SK-N-MC (cell line): ENCODE data around the gene CAMK2A.

Experiments
- DNase-seq: peaks from one replicate; pipeline ENCODE4 v3.0.0-alpha.2; 2011; ENCODE audit warnings: low read depth, low spot score
- H3K27ac ChIP-seq: fragments of 200-600 bp; sonication (generic); 2 replicates; pipeline ENCODE4 v1.5.1; 2016; ENCODE audit warnings: mixed run types
- H3K36me3 ChIP-seq: fragments of 200-600 bp; sonication (generic); 2 replicates; pipeline ENCODE4 v1.6.1; 2017; ENCODE audit warnings: antibody characterized with exemption, low read length, mixed read lengths; ENCODE audit not compliant: insufficient read depth
- H3K4me3 ChIP-seq: fragments of 200-600 bp; sonication (generic); 2 replicates; pipeline ENCODE4 v1.5.1; 2016
- H3K9ac ChIP-seq: fragments of 200-600 bp; sonication (generic); 2 replicates; pipeline ENCODE4 v1.8.0; 2017; ENCODE audit warnings: mixed run types, mixed read lengths; ENCODE audit not compliant: insufficient read length
- H3K9me3 ChIP-seq: fragments of 200-600 bp; sonication (generic); 2 replicates; pipeline ENCODE4 v1.6.1; 2017; ENCODE audit warnings: low read depth, mild to moderate bottlenecking, antibody characterized with exemption, low read length, moderate library complexity, mixed read lengths
- EZH2 ChIP-seq: fragments of 200-600 bp; sonication (generic); IDR thresholded peaks from one replicate; pipeline ENCODE4 v1.6.1; 2017; ENCODE audit warnings: antibody characterized with exemption
- FOXP2 ChIP-seq: optimal IDR thresholded peaks from 2 replicates; pipeline ENCODE3; 2011; ENCODE audit warnings: mild to moderate bottlenecking, moderate library complexity; ENCODE audit not compliant: insufficient read depth; ENCODE audit errors: extremely low read length, control extremely low read depth
- POLR2AphosphoS5 ChIP-seq: IDR thresholded peaks from 2 replicates; pipeline ENCODE4 v1.6.1; 2012; ENCODE audit warnings: mild to moderate bottlenecking, low read depth, low read length, borderline replicate concordance

The CAMK2A gene

DNA sequence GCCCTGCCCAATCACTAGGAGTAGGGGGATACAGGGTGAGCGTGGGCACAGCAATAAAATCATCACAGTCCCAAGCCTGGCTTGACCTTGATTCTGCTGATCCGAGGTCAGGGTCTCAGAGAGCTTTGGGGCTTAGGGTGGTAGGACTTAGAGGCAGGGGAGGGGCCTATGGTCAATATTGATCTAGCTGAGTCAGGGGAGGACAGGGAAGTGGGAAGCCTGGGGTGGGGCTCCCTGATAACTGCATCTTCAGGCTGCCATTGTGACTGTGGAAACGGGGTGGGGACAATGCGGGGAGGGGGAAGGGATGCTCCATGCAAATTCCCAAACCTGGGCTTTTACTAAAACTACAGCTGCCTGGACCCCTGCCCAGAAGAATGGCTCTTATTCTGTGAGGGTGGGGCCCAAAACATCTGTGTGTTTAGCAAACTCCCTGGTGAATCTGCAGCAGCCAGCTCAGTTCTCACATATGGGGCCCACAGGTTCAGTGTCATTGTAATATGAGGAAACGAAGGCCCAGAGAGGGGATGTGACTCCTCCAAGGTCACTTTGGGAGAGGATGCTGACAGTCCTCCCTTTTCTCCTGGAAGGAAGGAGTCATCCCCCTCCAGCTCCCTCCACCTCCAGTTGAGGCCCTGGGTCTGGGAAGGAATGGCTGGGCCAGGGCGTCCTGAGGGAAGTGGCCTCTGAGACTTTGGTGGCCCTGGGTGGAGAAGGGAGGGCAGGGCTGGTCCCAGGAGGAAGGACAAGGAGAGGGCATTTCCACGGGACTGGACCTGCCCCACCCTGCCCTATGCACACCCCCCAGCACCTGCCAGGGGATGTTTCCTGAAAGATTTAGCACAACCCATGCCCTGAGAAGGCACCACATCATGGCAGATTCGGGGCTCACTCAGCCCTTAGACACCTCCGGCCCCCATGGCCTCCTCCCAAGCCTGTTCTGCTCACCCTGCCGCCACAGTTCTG, 73.3 kb downstream of the CAMK2A start:
- Histone ChIP-seq H3K27ac (no peak overlapping the region), H3K36me3 (no peaks in the 10 kb centered on the region), H3K4me3 (no peak overlapping the region), H3K9ac (no peak overlapping the region), H3K9me3 (no peaks in the 10 kb centered on the region)
- DNase-seq = no peak
- TF ChIP-seq EZH2 (no peak), POLR2AphosphoS5 (no peak), FOXP2 (no peak)

DNA sequence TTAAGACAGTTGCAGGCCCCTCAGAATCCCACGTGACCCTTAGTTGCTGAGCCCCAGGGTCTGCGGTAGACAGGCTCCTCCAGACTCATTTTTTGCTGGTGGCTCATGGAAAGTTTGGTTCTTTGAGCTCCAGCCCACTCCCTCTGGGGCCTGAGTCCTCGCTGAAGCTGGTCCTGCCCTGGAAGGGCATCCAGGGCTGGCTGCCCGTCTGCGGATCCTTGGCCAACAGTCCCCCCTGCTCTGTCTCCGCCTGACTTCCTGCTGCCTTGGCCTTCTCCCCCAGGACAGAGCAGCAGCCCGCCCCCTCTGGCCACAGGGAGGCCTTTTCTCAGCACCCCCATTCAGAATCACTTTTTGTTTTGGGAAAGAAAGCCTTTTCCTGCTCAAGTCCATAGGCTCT, 75.3 kb downstream of the CAMK2A start:
- H3K9ac ChIP-seq = no peak overlapping the region
- H3K4me3 ChIP-seq = no peak overlapping the region
- no peaks in the 10 kb centered on the region for H3K36me3 ChIP-seq
- no peak overlapping the region for H3K27ac ChIP-seq
- TF ChIP-seq EZH2 (no peak), POLR2AphosphoS5 (no peak), FOXP2 (no peak)
- H3K9me3 ChIP-seq = no peaks in the 10 kb centered on the region
- DNase-seq = no peak

DNA sequence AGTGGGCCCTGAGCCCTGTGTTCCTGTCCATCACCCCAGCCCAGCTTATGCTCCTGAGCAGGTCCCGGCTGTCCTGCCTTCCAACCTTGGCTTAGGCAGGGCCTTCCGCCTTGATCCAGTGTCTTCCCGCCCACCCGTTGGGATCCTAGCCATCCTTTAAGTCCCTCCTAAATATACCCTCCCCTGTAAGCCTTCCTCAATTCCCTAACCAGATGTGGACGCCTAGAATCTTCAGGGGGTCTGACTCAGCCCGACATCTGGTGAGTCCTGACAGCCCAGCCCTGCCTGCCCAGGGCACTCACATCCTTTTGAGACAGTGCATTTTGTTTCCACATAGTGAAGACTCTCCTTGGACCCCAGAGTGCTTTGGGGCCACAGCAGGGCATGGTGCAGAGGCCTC, 76.0 kb downstream of the CAMK2A start:
- Histone ChIP-seq H3K36me3 (no peaks in the 10 kb centered on the region), H3K9ac (no peak overlapping the region), H3K27ac (no peak overlapping the region), H3K4me3 (no peak overlapping the region), H3K9me3 (no peaks in the 10 kb centered on the region)
- no peak for TF ChIP-seq EZH2
- no peak for TF ChIP-seq FOXP2
- TF ChIP-seq POLR2AphosphoS5 = no peak
- DNase-seq = no peak

DNA sequence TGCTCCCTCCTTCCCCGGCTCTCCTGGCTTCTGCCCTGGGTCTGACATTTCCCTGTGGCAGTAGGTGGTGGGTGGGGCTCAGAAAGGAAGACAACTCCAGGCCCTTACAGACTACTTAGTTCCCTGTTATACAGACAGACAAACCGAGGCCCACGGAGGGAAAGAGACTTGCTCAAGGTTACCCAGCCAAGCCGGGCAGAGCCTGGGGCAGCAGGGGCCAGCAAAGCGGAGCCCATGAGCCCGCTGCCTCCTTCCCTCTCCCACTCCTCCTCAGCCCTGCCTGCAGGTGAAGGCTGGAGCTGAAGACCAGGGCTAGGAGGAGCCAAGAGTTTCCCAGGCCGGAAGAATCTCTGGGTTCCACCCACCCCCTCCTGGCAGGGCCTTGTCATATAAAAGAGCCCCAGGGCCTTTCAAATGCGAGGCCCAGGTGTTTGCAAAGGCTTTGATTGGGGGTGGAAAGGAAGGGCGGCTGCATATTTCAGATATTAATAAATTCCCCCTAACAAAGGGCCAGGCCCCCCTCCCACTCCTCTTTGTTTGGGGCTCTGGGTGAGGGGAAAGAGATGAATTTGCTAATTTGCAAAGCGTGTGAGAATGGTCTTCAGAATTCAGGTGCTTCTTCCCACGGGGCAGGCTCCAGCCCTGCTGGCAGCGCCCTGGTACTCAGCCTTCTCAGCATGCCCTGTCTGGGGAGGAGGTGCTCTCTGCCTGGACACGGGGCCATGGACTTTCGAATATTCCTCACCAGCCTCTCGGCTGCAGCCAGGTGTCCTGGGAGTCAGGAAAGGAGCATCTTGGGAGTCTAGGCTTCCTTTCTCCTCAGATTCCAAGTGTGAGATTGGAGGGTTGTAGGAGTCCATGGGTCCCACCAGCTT, 78.2 kb downstream of the CAMK2A start:
- Histone ChIP-seq H3K9me3 (no peaks in the 10 kb centered on the region), H3K27ac (no peak overlapping the region), H3K9ac (no peak overlapping the region), H3K4me3 (no peak overlapping the region), H3K36me3 (no peaks in the 10 kb centered on the region)
- no peak for DNase-seq
- no peak for TF ChIP-seq POLR2AphosphoS5
- TF ChIP-seq EZH2 = no peak
- no peak for TF ChIP-seq FOXP2

DNA sequence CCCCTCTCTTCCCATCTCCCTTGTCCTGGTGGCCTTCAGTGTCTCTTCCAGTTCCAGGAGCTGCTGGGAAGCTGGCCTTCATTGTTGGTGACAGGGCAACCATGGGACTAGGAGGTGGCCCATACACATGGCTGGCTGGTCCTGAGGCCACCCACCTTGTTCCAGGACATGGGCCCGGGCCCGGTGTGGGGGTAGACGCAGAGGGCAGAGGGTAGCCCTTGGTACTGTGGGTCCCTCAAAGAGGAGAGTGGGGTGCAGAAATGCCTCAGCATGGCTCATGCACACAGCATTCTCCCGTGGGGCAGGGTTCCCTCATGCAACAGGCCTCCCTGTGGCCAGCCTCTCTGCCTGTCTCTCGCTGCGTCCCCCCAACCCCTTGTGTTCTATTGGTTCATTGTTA, 78.9 kb downstream of the CAMK2A start:
- H3K27ac ChIP-seq = no peak overlapping the region
- no peaks in the 10 kb centered on the region for H3K9me3 ChIP-seq
- no peak for DNase-seq
- TF ChIP-seq FOXP2 (no peak), EZH2 (no peak), POLR2AphosphoS5 (no peak)
- no peak overlapping the region for H3K9ac ChIP-seq
- no peak overlapping the region for H3K4me3 ChIP-seq
- H3K36me3 ChIP-seq = no peaks in the 10 kb centered on the region

DNA sequence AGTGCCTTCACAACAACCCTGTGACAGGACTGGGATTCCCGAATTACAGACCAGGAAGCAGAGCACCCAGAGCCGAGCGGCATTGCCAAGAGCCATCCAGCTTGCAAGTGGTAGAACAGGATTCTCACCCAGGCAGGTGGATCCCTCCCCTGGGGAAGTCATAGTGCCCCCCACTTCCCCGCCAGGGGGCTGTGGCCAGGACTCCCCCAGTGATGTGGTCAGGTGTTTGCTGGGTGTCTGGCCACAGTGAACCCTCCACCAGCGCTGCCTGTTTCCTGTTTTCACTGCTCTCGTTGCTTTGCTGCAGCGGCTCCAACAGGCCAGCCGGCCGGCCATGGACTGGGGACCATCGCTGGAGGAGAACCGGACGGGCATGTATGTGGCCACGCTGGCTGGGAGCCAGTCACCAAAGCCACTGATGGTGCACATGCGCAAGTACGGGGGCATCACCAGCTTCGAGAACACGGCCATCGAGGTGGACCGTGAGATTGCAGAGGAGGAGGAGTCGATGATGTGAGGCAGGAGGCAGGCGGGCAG, 80.4 kb downstream of the CAMK2A start:
- Histone ChIP-seq H3K9me3 (no peaks in the 10 kb centered on the region), H3K27ac (no peak overlapping the region), H3K36me3 (no peaks in the 10 kb centered on the region), H3K9ac (no peak overlapping the region), H3K4me3 (no peak overlapping the region)
- TF ChIP-seq POLR2AphosphoS5 = no peak
- no peak for TF ChIP-seq EZH2
- no peak for TF ChIP-seq FOXP2
- no peak for DNase-seq

DNA sequence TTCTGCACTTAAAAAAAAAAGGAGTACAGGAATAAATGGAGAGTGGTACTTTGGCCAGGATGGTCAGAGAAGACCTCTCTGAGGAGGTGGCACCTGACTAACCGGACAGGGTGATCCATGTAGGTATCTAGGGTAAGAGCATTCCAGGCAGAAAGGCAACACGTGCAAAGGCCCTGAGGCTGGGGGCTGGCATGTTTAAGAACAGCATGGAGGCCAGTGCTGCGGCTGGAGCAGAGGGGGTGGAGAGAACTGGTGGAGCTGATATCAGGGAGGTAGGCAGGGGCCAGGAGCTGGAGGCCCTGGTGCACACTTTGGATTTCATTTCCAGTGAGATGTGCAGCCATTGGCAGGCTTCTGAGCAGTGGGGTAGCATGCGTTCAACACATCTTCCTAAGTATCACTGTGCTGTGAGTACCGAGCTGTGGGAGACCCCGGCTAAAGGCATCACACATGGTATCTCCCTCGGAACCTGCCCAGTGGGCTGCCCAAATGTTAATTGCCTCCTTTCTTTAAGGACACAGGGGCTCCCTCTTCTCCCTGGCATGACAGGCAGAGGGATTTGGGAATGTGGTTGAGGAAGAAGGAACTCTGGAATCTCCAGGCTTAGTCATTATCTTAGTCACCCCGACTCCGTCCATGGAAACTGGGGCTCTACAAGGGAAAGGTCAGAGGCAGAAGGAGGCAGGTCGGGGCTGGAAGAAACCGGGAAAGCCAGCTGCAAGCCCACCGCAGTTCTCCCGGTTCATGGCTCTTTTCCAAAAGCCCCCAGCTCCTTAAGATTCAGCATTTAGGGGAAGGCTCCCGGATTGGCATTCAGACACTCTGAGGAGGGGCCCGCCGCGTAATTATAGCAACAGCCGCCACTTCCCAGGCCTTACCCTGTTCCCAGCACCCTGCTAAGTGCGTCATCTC, 81.1 kb downstream of the CAMK2A start:
- DNase-seq = no peak
- H3K9ac ChIP-seq = no peak overlapping the region
- no peaks in the 10 kb centered on the region for H3K9me3 ChIP-seq
- no peak overlapping the region for H3K4me3 ChIP-seq
- no peak for TF ChIP-seq POLR2AphosphoS5
- no peak for TF ChIP-seq FOXP2
- TF ChIP-seq EZH2 = no peak
- no peaks in the 10 kb centered on the region for H3K36me3 ChIP-seq
- H3K27ac ChIP-seq = no peak overlapping the region
